ENCODE measurements around the gene TMEM69.
A peak's percentile ranks its signal among the peaks of the same experiment; 100 is the strongest.

Gene TMEM69

GRCh38 chr1:45677751-45678245 is 10.2 kb upstream of the TMEM69 start:
- no peak overlapping the region for H3K4me3 ChIP-seq (ENCODE audit: low read depth, low read length)

GRCh38 chr1:45678489-45678888 is 9.5 kb upstream of the TMEM69 start:
- TF ChIP-seq CTCF (conservative IDR thresholded peaks at IDR 0.05; ENCODE audit: low read depth, low read length), result no peak
- no peak overlapping the region for H3K4me3 ChIP-seq (ENCODE audit: low read depth, low read length)
- no peak for DNase-seq (ENCODE audit: low read depth)

More at GRCh38 chr1:45677751-45678245, 10.2 kb upstream of the TMEM69 start:
- DNase-seq (ENCODE audit: low read depth), result no peak
- TF ChIP-seq CTCF (conservative IDR thresholded peaks at IDR 0.05; ENCODE audit: low read depth, low read length), result no peak

DNA sequence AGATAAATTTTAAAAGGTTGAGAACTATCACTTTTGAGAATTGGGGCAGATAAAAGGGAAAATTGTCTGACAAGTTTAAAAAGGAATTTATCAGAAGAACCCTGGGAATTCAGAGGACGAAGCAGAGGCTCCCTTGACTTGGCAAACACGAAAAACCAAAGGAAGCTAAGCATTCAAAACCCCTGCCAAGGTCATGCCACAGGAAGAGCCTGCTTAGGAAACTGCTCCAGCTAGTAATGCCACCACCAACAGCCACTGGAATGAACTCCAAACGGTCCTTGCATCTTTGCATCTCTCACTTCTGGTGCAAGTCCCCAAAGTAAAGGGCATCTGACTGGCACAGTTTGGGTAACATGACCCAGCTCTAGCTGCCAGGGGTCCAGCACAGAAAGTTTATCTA is 8.9 kb upstream of the TMEM69 start:
- DNase-seq (ENCODE audit: low read depth), result peak; percentile 22
- H3K4me3 ChIP-seq (ENCODE audit: low read depth, low read length), result no peak overlapping the region

GRCh38 chr1:45682942-45683341 is 5.0 kb upstream of the TMEM69 start:
- H3K4me3 ChIP-seq (ENCODE audit: low read depth, low read length), result no peak overlapping the region
- no peak for DNase-seq (ENCODE audit: low read depth)
- TF ChIP-seq CTCF (conservative IDR thresholded peaks at IDR 0.05; ENCODE audit: low read depth, low read length), result no peak

More for the DNA sequence above, 8.9 kb upstream of the TMEM69 start:
- TF ChIP-seq CTCF (conservative IDR thresholded peaks at IDR 0.05; ENCODE audit: low read depth, low read length), result no peak

DNA sequence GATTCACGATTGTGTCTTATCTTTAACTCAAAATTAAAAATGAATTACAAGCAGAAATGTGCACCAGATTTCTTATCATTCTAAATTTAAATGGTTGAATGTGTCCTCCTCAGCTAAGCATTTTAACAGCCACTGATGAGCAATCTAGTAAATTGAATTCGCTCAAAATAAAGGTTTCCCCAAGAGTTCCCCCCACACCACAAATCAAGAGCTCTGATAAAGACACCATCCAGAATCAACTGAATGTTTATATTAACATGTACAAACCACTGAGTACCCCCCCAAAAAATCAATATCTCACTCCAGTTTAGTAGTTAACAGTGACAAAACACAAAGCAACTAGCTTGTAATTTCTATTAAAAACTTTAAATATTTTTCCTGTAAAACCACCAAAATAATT is 3.6 kb upstream of the TMEM69 start:
- TF ChIP-seq CTCF (conservative IDR thresholded peaks at IDR 0.05; ENCODE audit: low read depth, low read length), result no peak
- peak overlapping the region; percentile 98 for H3K4me3 ChIP-seq (ENCODE audit: low read depth, low read length)
- no peak for DNase-seq (ENCODE audit: low read depth)

- peak; percentile 14 for DNase-seq (ENCODE audit: low read depth)
- peak overlapping the region; percentile 98 for H3K4me3 ChIP-seq (ENCODE audit: low read depth, low read length)
- TF ChIP-seq CTCF (conservative IDR thresholded peaks at IDR 0.05; ENCODE audit: low read depth, low read length), result no peak
Measured at GRCh38 chr1:45685308-45686014, 2.5 kb upstream of the TMEM69 start.

- H3K4me3 ChIP-seq (ENCODE audit: low read depth, low read length), result peak overlapping the region; percentile 98
Measured at GRCh38 chr1:45686015-45686287, 2.0 kb upstream of the TMEM69 start.

More at GRCh38 chr1:45686015-45686287, 2.0 kb upstream of the TMEM69 start:
- peak; percentile 26 for DNase-seq (ENCODE audit: low read depth)
- TF ChIP-seq CTCF (conservative IDR thresholded peaks at IDR 0.05; ENCODE audit: low read depth, low read length), result no peak

Data from choroid plexus epithelial cell (primary cell).